Tibial artery (tissue), 4 donors: ENCODE results near the gene MGAT4D.
"Not testable (repeated sequence)": the region's sequence is repeated elsewhere in the genome, so short reads cannot be mapped to it uniquely, and the experiment has no call there.

Source experiments
- DNase-seq, 2 donors: peaks; one replicate each; pipeline ENCODE4 v3.0.0-alpha.2; 2019
- H3K27ac ChIP-seq, 2 donors: fragments of 200-600 bp; sonication (generic) in 1 of 2; 1 replicate in 1 of 2; 2 replicates in 1 of 2; pipeline ENCODE4 v1.5.1; 2018 to 2019; ENCODE audit warnings: mild to moderate bottlenecking in 1 of 2
- H3K27me3 ChIP-seq, 2 donors: fragments of 200-600 bp; sonication (generic) in 1 of 2; one replicate each; pipeline versions ENCODE4 v1.5.1 to v1.6.0; 2016 to 2019
- H3K36me3 ChIP-seq, 3 donors: fragments of 200-600 bp; sonication (generic) in 2 of 3; one replicate each; pipeline ENCODE4 v1.5.1; 2016 to 2019; ENCODE audit warnings: mild to moderate bottlenecking in 2 of 3
- H3K4me1 ChIP-seq, 4 donors: fragments of 200-600 bp; sonication (generic) in 2 of 4; 1 replicate in 3 of 4; 2 replicates in 1 of 4; pipeline ENCODE4 v1.5.1; 2016 to 2019
- H3K4me3 ChIP-seq, 2 donors: fragments of 200-600 bp; sonication (generic) in 1 of 2; 1 replicate in 1 of 2; 2 replicates in 1 of 2; pipeline ENCODE4 v1.5.1; 2018 to 2019; ENCODE audit warnings: mild to moderate bottlenecking in 2 of 2
- H3K9me3 ChIP-seq, 3 donors: fragments of 200-600 bp; sonication (generic) in 1 of 3; one replicate each; pipeline ENCODE4 v1.5.1; 2016 to 2019
- intact Hi-C: fragments of 100-400 bp; cut with DNase I; formaldehyde crosslinking; loops from one replicate; pipeline ENCODE4 v1.15.0; 2023; ENCODE audit warnings: low total_unique reads
- TF ChIP-seq, protein P1 (sequence below), 2 experiments: fragments of 200-600 bp in 1 of 2; fragments of 450-650 bp in 1 of 2; IDR thresholded peaks; one replicate each; pipeline ENCODE4 v1.5.1; 2017 to 2019; ENCODE audit warnings: antibody characterized with exemption in 2 of 2, mild to moderate bottlenecking in 1 of 2, moderate library complexity in 1 of 2

The MGAT4D gene

DNA sequence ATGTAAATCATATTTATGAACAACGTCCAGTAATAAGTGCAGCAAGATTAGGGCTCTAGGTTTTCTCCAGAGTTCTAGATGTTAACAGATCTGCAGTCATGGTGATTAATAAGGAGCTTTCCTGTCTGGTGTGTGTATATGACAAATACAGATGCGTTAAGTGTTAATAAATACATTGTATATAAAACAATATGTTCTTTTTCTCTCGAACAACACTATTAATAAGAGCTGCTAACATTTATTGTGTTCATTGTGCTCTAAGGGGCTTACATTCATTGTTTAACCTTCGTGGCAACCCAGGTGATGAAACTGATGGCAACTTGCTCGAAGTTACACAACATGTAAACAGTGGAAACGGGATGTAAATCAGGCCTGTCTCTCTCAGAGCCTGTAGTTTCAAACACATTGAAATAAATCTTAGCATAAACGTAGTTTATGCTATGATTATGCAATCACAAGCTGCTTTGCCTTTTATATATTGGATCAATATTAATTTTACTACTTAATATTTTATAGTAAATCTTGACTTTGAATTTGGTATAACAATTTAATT, 70.1 kb downstream of the MGAT4D start:
- peak overlapping the region; percentile 48 to 62 for H3K4me3 ChIP-seq
- no peaks in the 10 kb centered on the region for H3K9me3 ChIP-seq
- H3K27ac ChIP-seq: no peak overlapping the region
- peaks cover 0 to 15% (median 13%) of the 10 kb centered on the region in 4 donors for H3K4me1 ChIP-seq
- peaks cover 0 to 25% of the 10 kb centered on the region in 2 donors for H3K27me3 ChIP-seq
- TF ChIP-seq, protein P1, sequence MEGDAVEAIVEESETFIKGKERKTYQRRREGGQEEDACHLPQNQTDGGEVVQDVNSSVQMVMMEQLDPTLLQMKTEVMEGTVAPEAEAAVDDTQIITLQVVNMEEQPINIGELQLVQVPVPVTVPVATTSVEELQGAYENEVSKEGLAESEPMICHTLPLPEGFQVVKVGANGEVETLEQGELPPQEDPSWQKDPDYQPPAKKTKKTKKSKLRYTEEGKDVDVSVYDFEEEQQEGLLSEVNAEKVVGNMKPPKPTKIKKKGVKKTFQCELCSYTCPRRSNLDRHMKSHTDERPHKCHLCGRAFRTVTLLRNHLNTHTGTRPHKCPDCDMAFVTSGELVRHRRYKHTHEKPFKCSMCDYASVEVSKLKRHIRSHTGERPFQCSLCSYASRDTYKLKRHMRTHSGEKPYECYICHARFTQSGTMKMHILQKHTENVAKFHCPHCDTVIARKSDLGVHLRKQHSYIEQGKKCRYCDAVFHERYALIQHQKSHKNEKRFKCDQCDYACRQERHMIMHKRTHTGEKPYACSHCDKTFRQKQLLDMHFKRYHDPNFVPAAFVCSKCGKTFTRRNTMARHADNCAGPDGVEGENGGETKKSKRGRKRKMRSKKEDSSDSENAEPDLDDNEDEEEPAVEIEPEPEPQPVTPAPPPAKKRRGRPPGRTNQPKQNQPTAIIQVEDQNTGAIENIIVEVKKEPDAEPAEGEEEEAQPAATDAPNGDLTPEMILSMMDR (IDR thresholded peaks at IDR 0.05): no peak
- DNase-seq: no peak
- intact Hi-C loops: no loop called here
- no peaks in the 10 kb centered on the region for H3K36me3 ChIP-seq

DNA sequence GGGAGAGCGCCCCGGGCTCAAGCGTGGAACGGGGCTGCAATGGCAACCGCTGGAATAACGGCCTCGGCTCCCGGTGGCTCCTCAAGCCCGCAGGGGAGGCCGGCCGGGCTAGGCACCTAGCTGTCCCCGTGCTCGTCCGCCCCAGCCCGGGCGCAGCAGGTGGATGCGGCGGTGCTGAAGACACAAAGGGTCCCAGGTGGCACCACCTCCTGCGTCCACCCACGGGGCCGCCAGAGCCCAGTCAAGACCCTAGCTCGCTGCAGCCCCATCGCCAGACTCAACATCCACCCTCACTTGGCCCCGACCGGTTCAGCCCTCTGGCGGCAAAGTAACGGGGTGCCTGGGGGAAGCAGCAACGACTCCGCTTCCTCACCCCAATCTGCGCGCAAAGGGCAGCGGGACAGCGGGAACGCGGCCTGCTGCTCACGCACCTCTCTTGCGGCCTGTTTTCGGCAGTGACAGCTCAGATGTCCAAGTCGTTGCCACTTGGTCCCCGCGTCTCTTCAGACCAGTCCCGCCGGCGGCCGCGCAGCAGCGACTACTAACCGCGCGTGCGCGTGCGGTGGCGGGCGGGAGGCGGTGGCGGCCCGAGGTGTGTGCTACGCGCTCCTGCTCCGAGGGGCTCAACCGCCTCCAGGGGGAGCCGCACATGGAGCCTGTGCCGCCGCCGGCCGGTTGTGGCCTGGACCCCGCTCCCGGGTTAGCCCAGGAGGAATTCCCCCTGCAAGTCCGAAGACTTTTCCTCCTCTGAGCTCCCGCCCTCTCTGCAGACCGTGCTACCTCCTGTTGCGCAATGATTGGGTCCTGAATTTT, 70.8 kb downstream of the MGAT4D start, which contains the start of gene CLGN:
TSS of gene CLGN (minus strand) at position 543 of the 813 bp plus-strand sequence. CDS start 14,570 bp downstream, outside the sequence.
- TF ChIP-seq, protein P1 (IDR thresholded peaks at IDR 0.05): no peak
- no peaks in the 10 kb centered on the region for H3K36me3 ChIP-seq
- no peak within 1 kb of the TSS for H3K27ac ChIP-seq
- H3K9me3 ChIP-seq: no peaks in the 10 kb centered on the region
- peak; percentile 21 to 68 for DNase-seq
- H3K27me3 ChIP-seq: peaks cover 0 to 25% of the 10 kb centered on the region in 2 donors
- peak within 1 kb of the TSS; percentile 48 to 62 for H3K4me3 ChIP-seq
- peaks cover 0 to 15% (median 13%) of the 10 kb centered on the region in 4 donors for H3K4me1 ChIP-seq
- intact Hi-C loops: no loop called here

GRCh38 chr4:140426610-140427105, 71.4 kb downstream of the MGAT4D start:
- H3K4me1 ChIP-seq: peaks cover 0 to 15% (median 13%) of the 10 kb centered on the region in 4 donors
- peak in 1 of 2 donors; percentile 59 for DNase-seq
- TF ChIP-seq, protein P1 (IDR thresholded peaks at IDR 0.05): no peak
- H3K27me3 ChIP-seq: peaks cover 0 to 20% of the 10 kb centered on the region in 2 donors
- peak overlapping the region; percentile 48 to 62 for H3K4me3 ChIP-seq
- intact Hi-C loops: no loop called here
- H3K36me3 ChIP-seq: no peaks in the 10 kb centered on the region
- H3K27ac ChIP-seq: no peak overlapping the region
- H3K9me3 ChIP-seq: no peaks in the 10 kb centered on the region

GRCh38 chr4:140423106-140423505, 75.0 kb downstream of the MGAT4D start:
- H3K27me3 ChIP-seq: peaks cover 0 to 18% of the 10 kb centered on the region in 2 donors
- no peaks in the 10 kb centered on the region for H3K9me3 ChIP-seq
- no peak for DNase-seq
- peaks cover 0 to 15% (median 13%) of the 10 kb centered on the region in 4 donors for H3K4me1 ChIP-seq
- intact Hi-C loops: no loop called here
- no peaks in the 10 kb centered on the region for H3K36me3 ChIP-seq
- TF ChIP-seq, protein P1 (IDR thresholded peaks at IDR 0.05): no peak
- no peak overlapping the region for H3K27ac ChIP-seq
- no peak overlapping the region for H3K4me3 ChIP-seq

GRCh38 chr4:140413130-140413969, 84.7 kb downstream of the MGAT4D start:
- DNase-seq, intact Hi-C loops, H3K4me1 ChIP-seq: not testable (repeated sequence)

More at GRCh38 chr4:140413130-140413969, 84.7 kb downstream of the MGAT4D start:
- not testable (repeated sequence) for H3K36me3 ChIP-seq, H3K27me3 ChIP-seq, H3K9me3 ChIP-seq, H3K27ac ChIP-seq, H3K4me3 ChIP-seq
